Brain microvascular endothelial cell (primary cell): ENCODE data around the gene RIPOR1.

Experiments
- DNase-seq: peaks from one replicate; pipeline ENCODE4 v3.0.0-alpha.2; 2020
- H3K27ac ChIP-seq: fragments of 250-450 bp; sonication (Bioruptor Pico); 2 replicates; pipeline ENCODE4 v1.5.1; 2020; ENCODE audit warnings: mild to moderate bottlenecking, moderate library complexity
- H3K27me3 ChIP-seq: fragments of 250-450 bp; sonication (Bioruptor Pico); replicated peaks from 2 replicates; pipeline ENCODE4 v1.5.1; 2020; ENCODE audit warnings: mild to moderate bottlenecking
- H3K36me3 ChIP-seq: fragments of 250-450 bp; sonication (Bioruptor Pico); replicated peaks from 2 replicates; pipeline ENCODE4 v1.5.1; 2020; ENCODE audit warnings: mild to moderate bottlenecking
- H3K4me3 ChIP-seq: 2 replicates; pipeline ENCODE4 v1.5.1; 2011; ENCODE audit warnings: low read depth, mild to moderate bottlenecking, control low read depth, low read length, moderate library complexity
- in situ Hi-C: cut with HindIII; loops from 2 replicates; pipeline ENCODE4 v1.10.0; 2017; ENCODE audit warnings: low sequenced_read_pairs, low pct_ligation_motif_present
- TF ChIP-seq, protein P1 (sequence below): IDR thresholded peaks from 2 replicates; pipeline ENCODE4 v1.5.1; 2011; ENCODE audit warnings: low read depth, mild to moderate bottlenecking, moderate library complexity, low read length, control low read depth, inconsistent platforms; ENCODE audit errors: missing control alignments

Gene RIPOR1

DNA sequence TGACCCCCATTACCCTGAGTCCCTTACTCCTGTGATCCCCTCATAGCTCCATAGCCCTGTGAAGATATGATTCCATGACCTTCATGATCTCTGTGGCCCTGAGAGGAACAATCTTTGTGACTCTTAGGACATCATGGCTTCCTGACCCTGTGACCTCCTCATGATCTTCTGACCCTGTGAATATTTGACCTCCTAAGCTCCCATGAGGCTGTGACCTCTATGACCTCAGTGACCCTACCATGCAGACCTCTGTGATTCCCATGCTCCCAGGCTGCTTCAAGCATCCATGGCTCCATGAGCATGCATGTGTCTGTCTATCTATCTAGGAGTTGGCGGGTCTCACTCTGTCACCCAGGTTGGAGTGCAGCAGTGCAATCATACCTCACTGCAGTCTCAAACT lies 12.1 kb downstream of the RIPOR1 start:
- DNase-seq: no peak
- TF ChIP-seq, protein P1, sequence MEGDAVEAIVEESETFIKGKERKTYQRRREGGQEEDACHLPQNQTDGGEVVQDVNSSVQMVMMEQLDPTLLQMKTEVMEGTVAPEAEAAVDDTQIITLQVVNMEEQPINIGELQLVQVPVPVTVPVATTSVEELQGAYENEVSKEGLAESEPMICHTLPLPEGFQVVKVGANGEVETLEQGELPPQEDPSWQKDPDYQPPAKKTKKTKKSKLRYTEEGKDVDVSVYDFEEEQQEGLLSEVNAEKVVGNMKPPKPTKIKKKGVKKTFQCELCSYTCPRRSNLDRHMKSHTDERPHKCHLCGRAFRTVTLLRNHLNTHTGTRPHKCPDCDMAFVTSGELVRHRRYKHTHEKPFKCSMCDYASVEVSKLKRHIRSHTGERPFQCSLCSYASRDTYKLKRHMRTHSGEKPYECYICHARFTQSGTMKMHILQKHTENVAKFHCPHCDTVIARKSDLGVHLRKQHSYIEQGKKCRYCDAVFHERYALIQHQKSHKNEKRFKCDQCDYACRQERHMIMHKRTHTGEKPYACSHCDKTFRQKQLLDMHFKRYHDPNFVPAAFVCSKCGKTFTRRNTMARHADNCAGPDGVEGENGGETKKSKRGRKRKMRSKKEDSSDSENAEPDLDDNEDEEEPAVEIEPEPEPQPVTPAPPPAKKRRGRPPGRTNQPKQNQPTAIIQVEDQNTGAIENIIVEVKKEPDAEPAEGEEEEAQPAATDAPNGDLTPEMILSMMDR: no peak
- Histone ChIP-seq H3K4me3 (no peak overlapping the region), H3K36me3 (peaks cover 52% of the 10 kb centered on the region), H3K27me3 (no peaks in the 10 kb centered on the region), H3K27ac (no peak overlapping the region)
- in situ Hi-C loops: no loop called here

DNA sequence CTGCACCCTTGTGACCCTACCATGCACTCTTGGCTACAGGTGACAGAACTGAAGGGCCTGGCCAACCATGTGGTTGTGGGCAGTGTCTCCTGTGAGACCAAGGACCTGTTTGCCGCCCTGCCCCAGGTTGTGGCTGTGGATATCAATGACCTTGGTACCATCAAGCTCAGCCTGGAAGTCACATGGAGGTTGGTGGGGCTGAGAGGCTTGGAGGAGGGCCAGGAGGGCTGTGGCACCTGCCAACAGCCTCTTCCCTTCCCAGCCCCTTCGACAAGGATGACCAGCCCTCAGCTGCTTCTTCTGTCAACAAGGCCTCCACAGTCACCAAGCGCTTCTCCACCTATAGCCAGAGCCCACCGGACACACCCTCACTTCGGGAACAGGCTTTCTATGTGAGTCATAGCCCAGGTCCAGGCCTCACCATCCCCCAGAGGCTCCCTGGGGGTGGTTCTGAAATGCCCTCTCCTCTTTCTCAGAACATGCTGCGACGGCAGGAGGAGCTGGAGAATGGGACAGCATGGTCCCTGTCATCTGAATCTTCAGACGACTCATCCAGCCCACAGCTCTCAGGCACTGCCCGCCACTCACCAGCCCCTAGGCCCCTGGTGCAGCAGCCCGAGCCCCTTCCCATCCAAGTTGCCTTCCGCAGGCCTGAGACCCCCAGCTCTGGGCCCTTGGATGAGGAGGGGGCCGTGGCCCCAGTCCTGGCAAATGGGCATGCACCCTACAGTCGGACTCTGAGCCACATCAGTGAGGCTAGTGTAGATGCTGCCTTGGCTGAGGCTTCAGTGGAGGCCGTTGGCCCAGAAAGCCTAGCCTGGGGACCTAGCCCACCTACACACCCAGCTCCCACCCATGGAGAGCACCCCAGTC lies 13.0 kb downstream of the RIPOR1 start:
- in situ Hi-C loops: no loop called here
- no peak overlapping the region for H3K4me3 ChIP-seq
- no peak overlapping the region for H3K27ac ChIP-seq
- H3K27me3 ChIP-seq: no peaks in the 10 kb centered on the region
- TF ChIP-seq, protein P1: no peak
- peaks cover 60% of the 10 kb centered on the region for H3K36me3 ChIP-seq
- DNase-seq: peak; percentile 31

DNA sequence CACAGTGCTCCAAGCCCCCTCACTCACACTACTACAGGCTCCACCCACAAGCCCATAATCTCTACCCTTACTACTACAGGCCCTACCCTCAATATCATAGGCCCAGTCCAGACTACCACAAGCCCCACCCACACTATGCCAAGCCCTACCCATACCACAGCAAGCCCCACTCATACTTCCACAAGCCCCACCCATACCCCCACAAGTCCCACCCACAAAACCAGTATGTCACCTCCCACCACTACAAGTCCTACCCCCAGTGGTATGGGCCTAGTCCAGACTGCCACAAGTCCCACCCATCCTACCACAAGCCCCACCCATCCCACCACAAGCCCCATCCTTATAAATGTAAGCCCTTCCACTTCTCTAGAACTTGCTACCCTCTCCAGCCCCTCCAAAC lies 13.8 kb downstream of the RIPOR1 start:
- Histone ChIP-seq H3K27me3 (no peaks in the 10 kb centered on the region), H3K36me3 (peaks cover 68% of the 10 kb centered on the region), H3K4me3 (no peak overlapping the region), H3K27ac (no peak overlapping the region)
- in situ Hi-C loops: no loop called here
- TF ChIP-seq, protein P1: no peak
- peak; percentile 54 for DNase-seq

DNA sequence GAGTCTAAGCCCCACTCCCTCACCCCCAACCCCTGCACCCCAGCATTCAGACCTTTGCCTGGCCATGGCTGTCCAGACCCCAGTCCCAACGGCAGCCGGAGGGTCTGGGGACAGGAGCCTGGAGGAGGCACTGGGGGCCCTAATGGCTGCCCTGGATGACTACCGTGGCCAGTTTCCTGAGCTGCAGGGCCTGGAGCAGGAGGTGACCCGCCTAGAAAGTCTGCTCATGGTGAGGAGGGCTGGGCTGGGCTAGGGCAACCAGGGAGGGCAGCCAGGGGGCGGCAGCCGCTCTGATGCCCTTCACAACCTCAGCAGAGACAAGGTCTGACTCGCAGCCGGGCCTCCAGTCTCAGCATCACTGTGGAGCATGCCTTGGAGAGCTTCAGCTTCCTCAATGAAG lies 14.4 kb downstream of the RIPOR1 start:
- no peak overlapping the region for H3K4me3 ChIP-seq
- peaks cover 73% of the 10 kb centered on the region for H3K36me3 ChIP-seq
- H3K27ac ChIP-seq: no peak overlapping the region
- TF ChIP-seq, protein P1: no peak
- in situ Hi-C loops: no loop called here
- no peaks in the 10 kb centered on the region for H3K27me3 ChIP-seq
- DNase-seq: no peak

DNA sequence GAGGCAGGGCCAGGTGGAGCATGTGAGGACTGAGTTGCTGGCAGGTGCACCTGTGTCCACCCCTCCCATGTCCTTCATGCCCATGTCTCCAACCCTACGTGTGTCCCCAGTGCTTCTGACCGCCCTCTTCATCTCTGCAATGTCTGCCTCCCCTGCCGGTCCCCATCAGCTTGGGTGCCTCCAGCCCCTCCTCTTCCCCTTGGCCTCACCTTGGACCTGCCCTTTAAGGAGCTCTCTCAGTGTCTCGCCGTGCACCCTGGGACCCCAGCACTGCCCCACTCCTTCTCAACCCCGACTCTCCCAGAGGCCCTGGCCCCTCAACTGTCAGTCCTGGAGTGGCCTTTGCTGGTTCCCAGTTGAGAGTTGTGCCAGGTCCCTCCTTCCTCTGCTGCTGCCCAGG lies 15.0 kb downstream of the RIPOR1 start:
- Histone ChIP-seq H3K4me3 (no peak overlapping the region), H3K36me3 (peaks cover 73% of the 10 kb centered on the region), H3K27me3 (no peaks in the 10 kb centered on the region), H3K27ac (no peak overlapping the region)
- in situ Hi-C loops: no loop called here
- DNase-seq: no peak
- TF ChIP-seq, protein P1: no peak

DNA sequence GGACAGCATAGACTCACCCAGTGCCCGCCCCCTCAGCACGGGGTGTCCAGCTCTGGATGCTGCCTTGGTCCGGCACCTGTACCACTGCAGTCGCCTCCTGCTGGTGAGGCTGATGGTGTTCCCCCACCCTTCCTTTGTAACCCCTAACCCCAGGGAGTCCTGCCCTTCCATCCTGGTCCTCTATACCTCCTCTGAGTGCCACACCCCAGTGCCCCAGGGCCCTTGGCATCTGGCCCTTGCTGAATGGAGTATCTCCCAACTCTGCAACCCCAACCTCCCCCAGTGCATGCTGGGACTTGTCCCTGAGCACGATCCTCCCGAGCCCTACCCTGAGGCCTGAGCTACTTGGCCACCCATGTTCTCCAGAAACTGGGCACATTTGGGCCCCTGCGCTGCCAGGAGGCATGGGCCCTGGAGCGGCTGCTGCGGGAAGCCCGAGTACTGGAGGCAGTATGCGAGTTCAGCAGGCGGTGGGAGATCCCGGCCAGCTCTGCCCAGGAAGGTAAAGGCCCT lies 15.8 kb downstream of the RIPOR1 start:
- DNase-seq: no peak
- in situ Hi-C loops: no loop called here
- Histone ChIP-seq H3K4me3 (no peak overlapping the region), H3K27me3 (no peaks in the 10 kb centered on the region), H3K27ac (no peak overlapping the region), H3K36me3 (peaks cover 73% of the 10 kb centered on the region)
- TF ChIP-seq, protein P1: peak; percentile 30
